Kidney epithelial cell (primary cell): ENCODE results near the gene GPR157. TPM values are rescaled to one million over a fixed set of nuclear protein-coding genes. Genes with fewer than 3 reads are reported as not detected.

Source experiments
- DNase-seq: peaks from one replicate; pipeline ENCODE4 v3.0.0-alpha.2; 2010; ENCODE audit warnings: low read depth
- H3K27me3 ChIP-seq: 2 replicates; pipeline ENCODE4 v1.6.0; 2011; ENCODE audit warnings: low read length; ENCODE audit not compliant: control insufficient read depth, insufficient read depth
- H3K36me3 ChIP-seq: 2 replicates; pipeline ENCODE4 v1.5.1; 2011; ENCODE audit warnings: low read length; ENCODE audit not compliant: control insufficient read depth, insufficient read depth
- H3K4me3 ChIP-seq: 2 replicates; pipeline ENCODE4 v1.5.1; 2011; ENCODE audit warnings: low read depth, mild to moderate bottlenecking, control low read depth, low read length
- total RNA-seq: library from RNA; depleted of rRNA; stranded (reverse); fragments of >200 nt; gene quantifications from 2 replicates; pipeline ENCODE4 v1.2.3, GENCODE V29; 2015
- TF ChIP-seq, protein P1 (sequence below): IDR thresholded peaks from 2 replicates; pipeline ENCODE4 v1.5.1; 2011; ENCODE audit warnings: mild to moderate bottlenecking, moderate library complexity, low read length, control low read depth, inconsistent platforms; ENCODE audit not compliant: insufficient read depth, poor library complexity, severe bottlenecking

Gene GPR157
- total RNA-seq, 1 donor from 2014 or later, result 6.4 TPM

DNA sequence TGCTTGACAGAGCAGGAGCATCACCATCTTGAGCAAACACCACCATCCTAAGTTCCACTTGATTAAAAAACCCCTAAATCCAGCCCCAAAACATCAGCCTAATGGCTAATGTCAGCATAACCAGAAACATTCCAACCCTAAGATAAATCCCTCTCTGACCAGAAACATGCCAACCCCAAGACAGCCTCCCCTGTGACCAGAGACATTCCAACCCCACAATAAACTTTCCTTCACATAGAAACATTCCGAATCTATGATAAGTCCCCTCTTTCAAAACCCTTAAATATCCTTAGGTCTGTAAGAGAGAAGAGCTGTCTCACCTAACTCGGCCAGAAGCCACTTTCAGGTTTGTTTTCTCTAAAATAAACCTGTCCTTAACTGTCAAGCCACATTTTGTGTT lies 42.1 kb downstream of the GPR157 start:
- peaks cover 2% of the 10 kb centered on the region for H3K27me3 ChIP-seq
- TF ChIP-seq, protein P1, sequence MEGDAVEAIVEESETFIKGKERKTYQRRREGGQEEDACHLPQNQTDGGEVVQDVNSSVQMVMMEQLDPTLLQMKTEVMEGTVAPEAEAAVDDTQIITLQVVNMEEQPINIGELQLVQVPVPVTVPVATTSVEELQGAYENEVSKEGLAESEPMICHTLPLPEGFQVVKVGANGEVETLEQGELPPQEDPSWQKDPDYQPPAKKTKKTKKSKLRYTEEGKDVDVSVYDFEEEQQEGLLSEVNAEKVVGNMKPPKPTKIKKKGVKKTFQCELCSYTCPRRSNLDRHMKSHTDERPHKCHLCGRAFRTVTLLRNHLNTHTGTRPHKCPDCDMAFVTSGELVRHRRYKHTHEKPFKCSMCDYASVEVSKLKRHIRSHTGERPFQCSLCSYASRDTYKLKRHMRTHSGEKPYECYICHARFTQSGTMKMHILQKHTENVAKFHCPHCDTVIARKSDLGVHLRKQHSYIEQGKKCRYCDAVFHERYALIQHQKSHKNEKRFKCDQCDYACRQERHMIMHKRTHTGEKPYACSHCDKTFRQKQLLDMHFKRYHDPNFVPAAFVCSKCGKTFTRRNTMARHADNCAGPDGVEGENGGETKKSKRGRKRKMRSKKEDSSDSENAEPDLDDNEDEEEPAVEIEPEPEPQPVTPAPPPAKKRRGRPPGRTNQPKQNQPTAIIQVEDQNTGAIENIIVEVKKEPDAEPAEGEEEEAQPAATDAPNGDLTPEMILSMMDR, result no peak
- no peaks in the 10 kb centered on the region for H3K36me3 ChIP-seq
- no peak overlapping the region for H3K4me3 ChIP-seq
- DNase-seq, result no peak

DNA sequence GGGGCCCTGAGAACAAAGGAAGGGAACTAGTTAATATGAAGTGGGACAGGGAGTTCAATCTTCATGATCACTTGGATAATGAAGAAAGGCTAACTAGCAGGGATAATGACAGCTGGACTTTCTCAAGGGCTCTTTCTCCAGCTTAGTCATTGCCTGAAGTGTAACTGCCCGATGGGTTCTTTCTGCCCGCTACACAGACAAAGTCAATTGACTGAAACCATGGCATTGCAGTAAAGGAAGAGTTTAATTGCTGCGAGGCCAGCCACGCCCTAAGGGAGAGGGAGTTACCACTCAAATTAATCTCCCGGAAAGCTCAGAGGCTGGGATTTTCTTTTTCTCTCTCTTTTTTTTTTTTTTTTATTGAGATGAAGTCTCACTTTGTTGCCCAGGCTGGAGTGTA lies 42.9 kb downstream of the GPR157 start:
- Histone ChIP-seq H3K36me3 (no peaks in the 10 kb centered on the region), H3K27me3 (peaks cover 2% of the 10 kb centered on the region), H3K4me3 (no peak overlapping the region)
- TF ChIP-seq, protein P1, result no peak
- no peak for DNase-seq

DNA sequence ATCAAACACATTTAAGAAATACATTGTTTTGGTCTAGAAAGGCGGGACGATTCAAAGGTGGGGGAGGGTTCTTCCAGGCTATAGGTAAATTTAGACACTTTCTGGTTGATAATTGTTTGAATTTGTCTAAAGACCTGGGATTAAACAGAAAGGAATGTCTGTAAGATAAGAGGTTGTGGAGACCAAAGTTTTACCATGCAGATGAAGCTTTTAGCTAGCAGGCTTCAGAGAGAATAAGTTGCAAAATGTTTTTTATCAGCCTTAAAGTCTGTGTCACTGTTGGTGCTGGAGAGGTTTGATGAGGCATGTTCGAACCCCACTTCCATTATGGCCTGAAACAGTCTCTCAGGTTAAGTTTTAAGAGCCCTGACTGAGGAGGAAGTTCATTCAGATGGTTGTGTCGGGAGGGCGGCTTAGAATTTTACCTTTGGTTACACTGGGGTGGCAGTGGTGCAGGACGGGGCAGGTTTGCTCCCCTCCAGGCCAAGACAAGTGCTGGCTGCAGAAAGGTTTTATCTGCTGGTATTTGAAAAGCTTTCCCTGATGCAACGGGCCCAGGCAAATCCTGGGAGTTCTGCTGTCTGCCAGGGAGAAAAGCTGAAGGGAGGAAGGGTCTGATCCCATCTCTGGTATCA lies 43.5 kb downstream of the GPR157 start:
- no peak for DNase-seq
- H3K36me3 ChIP-seq, result no peaks in the 10 kb centered on the region
- peaks cover 2% of the 10 kb centered on the region for H3K27me3 ChIP-seq
- TF ChIP-seq, protein P1, result no peak
- no peak overlapping the region for H3K4me3 ChIP-seq

DNA sequence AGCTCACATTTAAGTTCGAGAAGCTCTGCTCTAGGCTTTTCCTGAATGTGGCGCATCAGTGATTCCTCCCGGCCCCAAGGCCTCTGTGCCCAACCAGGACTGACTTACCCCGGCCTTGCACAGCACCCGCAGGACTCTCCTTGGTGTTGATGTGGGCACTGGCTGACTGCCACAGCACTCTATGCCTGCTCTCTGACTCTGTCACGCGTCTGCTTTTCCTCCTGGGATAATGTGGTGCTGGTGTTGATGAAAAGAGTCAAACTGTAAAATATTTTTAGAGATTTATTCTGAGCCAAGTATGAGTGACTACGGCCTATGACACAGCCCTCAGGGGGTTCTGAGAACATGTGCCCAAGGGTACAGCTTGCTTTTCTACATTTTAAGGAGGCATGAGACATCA lies 44.0 kb downstream of the GPR157 start:
- Histone ChIP-seq H3K36me3 (no peaks in the 10 kb centered on the region), H3K4me3 (no peak overlapping the region), H3K27me3 (peaks cover 2% of the 10 kb centered on the region)
- TF ChIP-seq, protein P1, result no peak
- no peak for DNase-seq

DNA sequence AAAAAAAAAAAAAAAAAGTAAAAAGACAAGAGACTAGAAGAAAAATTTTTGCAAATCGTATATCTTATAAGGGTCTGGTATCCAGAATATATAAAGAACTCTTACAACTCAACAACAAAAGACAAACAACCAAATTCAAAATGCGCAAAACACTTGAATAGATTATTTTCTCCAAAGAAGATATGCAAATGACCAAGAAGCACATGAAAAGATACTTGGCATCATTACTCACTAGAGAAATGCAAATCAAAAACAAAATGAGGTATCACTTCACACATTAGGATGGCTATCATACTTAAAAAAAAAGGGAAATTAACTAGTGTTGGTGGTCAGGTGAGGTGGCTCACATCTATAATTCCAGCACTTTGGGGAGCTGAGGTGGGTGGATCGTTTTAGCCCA lies 47.4 kb downstream of the GPR157 start:
- H3K27me3 ChIP-seq, result no peaks in the 10 kb centered on the region
- H3K4me3 ChIP-seq, result no peak overlapping the region
- TF ChIP-seq, protein P1, result no peak
- no peaks in the 10 kb centered on the region for H3K36me3 ChIP-seq
- DNase-seq, result no peak

DNA sequence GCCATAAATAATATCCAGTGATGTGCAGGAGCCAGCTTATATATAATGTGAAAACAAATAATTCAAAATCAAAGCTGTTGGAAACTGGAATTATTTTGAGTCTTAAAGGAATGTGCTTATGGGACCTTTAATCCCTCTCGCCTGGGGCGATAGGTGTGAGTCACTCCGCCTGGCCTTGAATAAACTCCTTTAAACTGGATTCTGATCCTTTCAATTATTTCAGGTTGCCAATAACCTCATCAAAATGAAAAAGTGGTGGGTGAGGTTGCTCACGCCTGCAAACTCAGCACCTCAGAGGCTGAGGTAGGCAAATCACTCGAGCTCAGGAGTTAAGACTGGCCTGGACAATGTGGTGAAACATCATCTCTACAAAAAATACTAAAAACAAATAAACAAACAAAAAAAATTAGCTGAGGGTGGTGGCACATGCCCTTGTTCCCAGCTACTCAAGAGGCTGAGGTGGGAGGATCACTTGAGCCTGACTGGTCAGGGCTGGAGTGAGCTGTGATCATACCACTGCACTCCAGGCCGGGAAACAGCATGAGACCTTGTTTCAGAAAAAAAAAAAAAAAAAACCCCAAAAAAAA lies 48.1 kb downstream of the GPR157 start:
- Histone ChIP-seq H3K36me3 (no peaks in the 10 kb centered on the region), H3K27me3 (no peaks in the 10 kb centered on the region), H3K4me3 (no peak overlapping the region)
- TF ChIP-seq, protein P1, result no peak
- no peak for DNase-seq
